GM23338 (cell line): ENCODE measurements around the gene GDPD5. TPM values are rescaled to one million over a fixed set of nuclear protein-coding genes. Genes with fewer than 3 reads are reported as not detected.

Experiments used
- ATAC-seq: fragments of 200-7000 bp; cut with Tn5 transposase; 3 replicates; pipeline ENCODE4 v1.9.1; 2020
- DNase-seq: peaks from one replicate; pipeline ENCODE4 v3.0.0-alpha.2; 2015; ENCODE audit warnings: low spot score
- H2AFZ ChIP-seq: fragments of 200-600 bp; sonication (generic); 2 replicates; pipeline ENCODE4 v1.8.0; 2016; ENCODE audit warnings: antibody characterized with exemption, mild to moderate bottlenecking, moderate library complexity
- H3F3A ChIP-seq: fragments of 200-600 bp; sonication (generic); replicated peaks from 2 replicates; pipeline ENCODE4 v1.8.0; 2017; ENCODE audit warnings: antibody characterized with exemption, mixed run types, low read depth
- H3K27ac ChIP-seq: fragments of 200-600 bp; sonication (generic); 2 replicates; pipeline ENCODE4 v1.6.1; 2016; ENCODE audit warnings: low read depth
- H3K27me3 ChIP-seq: fragments of 200-600 bp; sonication (generic); 2 replicates; pipeline ENCODE4 v1.8.0; 2016; ENCODE audit warnings: mild to moderate bottlenecking, mixed run types, moderate library complexity; ENCODE audit not compliant: insufficient read depth
- H3K36me3 ChIP-seq: fragments of 200-600 bp; sonication (generic); 2 replicates; pipeline ENCODE4 v1.8.0; 2016; ENCODE audit warnings: mild to moderate bottlenecking; ENCODE audit not compliant: insufficient read depth
- H3K4me1 ChIP-seq: fragments of 200-600 bp; sonication (generic); 2 replicates; pipeline ENCODE4 v1.8.0; 2016; ENCODE audit warnings: mild to moderate bottlenecking, moderate library complexity; ENCODE audit not compliant: insufficient read depth
- H3K4me2 ChIP-seq: fragments of 200-600 bp; sonication (generic); 2 replicates; pipeline ENCODE4 v1.7.1; 2017; ENCODE audit warnings: mixed run types
- H3K4me3 ChIP-seq: fragments of 200-600 bp; sonication (generic); 2 replicates; pipeline ENCODE4 v1.6.1; 2016; ENCODE audit warnings: mixed run types
- H3K79me2 ChIP-seq: fragments of 200-600 bp; sonication (generic); replicated peaks from 2 replicates; pipeline ENCODE4 v1.8.0; 2017; ENCODE audit warnings: mild to moderate bottlenecking; ENCODE audit not compliant: insufficient read depth
- H3K9me2 ChIP-seq: fragments of 200-600 bp; sonication (generic); 2 replicates; pipeline ENCODE4 v1.8.0; 2017; ENCODE audit not compliant: insufficient read depth
- H4K20me1 ChIP-seq: fragments of 200-600 bp; sonication (generic); replicated peaks from 2 replicates; pipeline ENCODE4 v1.8.0; 2017; ENCODE audit warnings: mild to moderate bottlenecking; ENCODE audit not compliant: insufficient read depth
- H3K27ac Mint-ChIP-seq: 2 replicates; pipeline ENCODE4 v1.8.0; 2020; ENCODE audit warnings: inconsistent platforms, mild to moderate bottlenecking, moderate library complexity, mixed read lengths
- H3K27me3 Mint-ChIP-seq: 3 replicates; pipeline ENCODE4 v1.8.0; 2022; ENCODE audit warnings: low read depth, mild to moderate bottlenecking, moderate library complexity, mixed read lengths, inconsistent platforms; ENCODE audit not compliant: insufficient read depth, poor library complexity
- H3K36me3 Mint-ChIP-seq: 3 replicates; pipeline ENCODE4 v1.8.0; 2021; ENCODE audit warnings: low read depth, mild to moderate bottlenecking, inconsistent platforms, moderate library complexity, mixed read lengths
- H3K4me1 Mint-ChIP-seq: 3 replicates; pipeline ENCODE4 v1.8.0; 2020; ENCODE audit warnings: mild to moderate bottlenecking, inconsistent platforms, mixed read lengths
- H3K4me3 Mint-ChIP-seq: 3 replicates; pipeline ENCODE4 v1.8.0; 2021; ENCODE audit warnings: moderate library complexity, mild to moderate bottlenecking, inconsistent platforms, mixed read lengths
- H3K9me3 Mint-ChIP-seq: 3 replicates; pipeline ENCODE4 v1.8.0; 2020; ENCODE audit warnings: moderate library complexity, mild to moderate bottlenecking, inconsistent platforms, mixed read lengths
- CREB1 ChIP-seq: fragments of 250-450 bp; sonication (Bioruptor Pico); IDR thresholded peaks from 2 replicates; pipeline ENCODE4 v1.5.0; 2020; ENCODE audit warnings: low read depth, mild to moderate bottlenecking, moderate library complexity
- CTCF ChIP-seq, 2 experiments: fragments of 200-600 bp in 1 of 2; sonication (generic) in 1 of 2; conservative IDR thresholded peaks; 2 replicates each; pipeline versions ENCODE4 v1.5.1 to v1.6.1; 2016 to 2017; ENCODE audit warnings: antibody characterized with exemption in 2 of 2, low read depth in 2 of 2, mild to moderate bottlenecking in 2 of 2, moderate library complexity in 1 of 2
- EZH2 ChIP-seq: fragments of 200-600 bp; sonication (generic); IDR thresholded peaks from one replicate; pipeline ENCODE4 v1.8.0; 2017; ENCODE audit warnings: antibody characterized with exemption, mild to moderate bottlenecking, low read depth; ENCODE audit not compliant: unreplicated experiment
- EZH2phosphoT487 ChIP-seq: fragments of 200-600 bp; sonication (generic); IDR thresholded peaks from one replicate; pipeline ENCODE4 v1.8.1; 2018; ENCODE audit warnings: antibody characterized with exemption; ENCODE audit not compliant: unreplicated experiment
- JUNB ChIP-seq: IDR thresholded peaks from one replicate; pipeline ENCODE4 v1.6.1; 2016; ENCODE audit warnings: antibody characterized with exemption; ENCODE audit not compliant: unreplicated experiment
- NANOG ChIP-seq: IDR thresholded peaks from 2 replicates; pipeline ENCODE4 v1.6.1; 2016; ENCODE audit warnings: antibody characterized with exemption, borderline replicate concordance
- POLR2AphosphoS5 ChIP-seq: IDR thresholded peaks from 2 replicates; pipeline ENCODE4 v1.6.1; 2016; ENCODE audit warnings: antibody characterized with exemption, low read depth
- STAT1 ChIP-seq: IDR thresholded peaks from one replicate; pipeline ENCODE4 v1.6.1; 2016; ENCODE audit warnings: antibody characterized with exemption; ENCODE audit not compliant: unreplicated experiment
- ZNF114 ChIP-seq: fragments of 250-450 bp; sonication (Bioruptor Pico); IDR thresholded peaks from 2 replicates; pipeline ENCODE4 v1.5.0; 2020; ENCODE audit warnings: mild to moderate bottlenecking, moderate library complexity
- ZNF331 ChIP-seq: fragments of 250-450 bp; sonication (Bioruptor Pico); IDR thresholded peaks from 2 replicates; pipeline ENCODE4 v1.5.0; 2020; ENCODE audit warnings: low read depth, mild to moderate bottlenecking, moderate library complexity
- ZNF462 ChIP-seq: fragments of 250-450 bp; sonication (Bioruptor Pico); IDR thresholded peaks from 2 replicates; pipeline ENCODE4 v1.5.0; 2020; ENCODE audit warnings: mild to moderate bottlenecking, moderate library complexity
- polyA plus RNA-seq: library from polyadenylated mRNA; unstranded; fragments of >200 nt; fragmentation: Nextera tagmentation; extraction: Ambion mirVana; gene quantifications from 2 replicates; pipeline ENCODE4 v1.2.1, GENCODE V29; 2016
- total RNA-seq: library from RNA; depleted of rRNA; stranded (reverse); fragments of >200 nt; shearing (Covaris generic); gene quantifications from 2 replicates; pipeline ENCODE4 v1.2.3, GENCODE V29; 2014
- TF ChIP-seq, protein P1 (sequence below): IDR thresholded peaks from one replicate; pipeline ENCODE4 v1.6.1; 2018; ENCODE audit warnings: antibody characterized with exemption; ENCODE audit not compliant: unreplicated experiment
- TF ChIP-seq, protein P2 (sequence below): IDR thresholded peaks from 2 replicates; pipeline ENCODE4 v1.6.1; 2016; ENCODE audit warnings: antibody characterized with exemption

The GDPD5 gene
- total and polyA plus RNA-seq, 2 experiments from 2014 or later, result 1.6 to 4.9 TPM

GRCh38 chr11:75485742-75486141 lies 40.0 kb downstream of the GDPD5 start:
- peaks cover 12% of the 10 kb centered on the region for H3K27me3 Mint-ChIP-seq
- H2AFZ ChIP-seq, result no peak overlapping the region
- H3K79me2 ChIP-seq, result no peaks in the 10 kb centered on the region
- no peaks in the 10 kb centered on the region for H3K9me2 ChIP-seq
- H3K36me3 Mint-ChIP-seq, result no peaks in the 10 kb centered on the region
- DNase-seq, result no peak
- H3K27me3 ChIP-seq, result no peaks in the 10 kb centered on the region
- H3K4me3 ChIP-seq, result no peak overlapping the region
- no peak overlapping the region for H3K27ac Mint-ChIP-seq
- H3K27ac ChIP-seq, result no peak overlapping the region
- H3K4me3 Mint-ChIP-seq, result no peak overlapping the region
- H4K20me1 ChIP-seq, result no peaks in the 10 kb centered on the region
- no peaks in the 10 kb centered on the region for H3F3A ChIP-seq
- no peaks in the 10 kb centered on the region for H3K36me3 ChIP-seq
- TF ChIP-seq CREB1 (CRISPR knock-in tag), result no peak
- TF ChIP-seq JUNB, result no peak
- TF ChIP-seq ZNF331 (CRISPR knock-in tag), result no peak
- TF ChIP-seq, protein P1, sequence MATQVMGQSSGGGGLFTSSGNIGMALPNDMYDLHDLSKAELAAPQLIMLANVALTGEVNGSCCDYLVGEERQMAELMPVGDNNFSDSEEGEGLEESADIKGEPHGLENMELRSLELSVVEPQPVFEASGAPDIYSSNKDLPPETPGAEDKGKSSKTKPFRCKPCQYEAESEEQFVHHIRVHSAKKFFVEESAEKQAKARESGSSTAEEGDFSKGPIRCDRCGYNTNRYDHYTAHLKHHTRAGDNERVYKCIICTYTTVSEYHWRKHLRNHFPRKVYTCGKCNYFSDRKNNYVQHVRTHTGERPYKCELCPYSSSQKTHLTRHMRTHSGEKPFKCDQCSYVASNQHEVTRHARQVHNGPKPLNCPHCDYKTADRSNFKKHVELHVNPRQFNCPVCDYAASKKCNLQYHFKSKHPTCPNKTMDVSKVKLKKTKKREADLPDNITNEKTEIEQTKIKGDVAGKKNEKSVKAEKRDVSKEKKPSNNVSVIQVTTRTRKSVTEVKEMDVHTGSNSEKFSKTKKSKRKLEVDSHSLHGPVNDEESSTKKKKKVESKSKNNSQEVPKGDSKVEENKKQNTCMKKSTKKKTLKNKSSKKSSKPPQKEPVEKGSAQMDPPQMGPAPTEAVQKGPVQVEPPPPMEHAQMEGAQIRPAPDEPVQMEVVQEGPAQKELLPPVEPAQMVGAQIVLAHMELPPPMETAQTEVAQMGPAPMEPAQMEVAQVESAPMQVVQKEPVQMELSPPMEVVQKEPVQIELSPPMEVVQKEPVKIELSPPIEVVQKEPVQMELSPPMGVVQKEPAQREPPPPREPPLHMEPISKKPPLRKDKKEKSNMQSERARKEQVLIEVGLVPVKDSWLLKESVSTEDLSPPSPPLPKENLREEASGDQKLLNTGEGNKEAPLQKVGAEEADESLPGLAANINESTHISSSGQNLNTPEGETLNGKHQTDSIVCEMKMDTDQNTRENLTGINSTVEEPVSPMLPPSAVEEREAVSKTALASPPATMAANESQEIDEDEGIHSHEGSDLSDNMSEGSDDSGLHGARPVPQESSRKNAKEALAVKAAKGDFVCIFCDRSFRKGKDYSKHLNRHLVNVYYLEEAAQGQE, result no peak
- TF ChIP-seq POLR2AphosphoS5, result no peak
- TF ChIP-seq, protein P2, sequence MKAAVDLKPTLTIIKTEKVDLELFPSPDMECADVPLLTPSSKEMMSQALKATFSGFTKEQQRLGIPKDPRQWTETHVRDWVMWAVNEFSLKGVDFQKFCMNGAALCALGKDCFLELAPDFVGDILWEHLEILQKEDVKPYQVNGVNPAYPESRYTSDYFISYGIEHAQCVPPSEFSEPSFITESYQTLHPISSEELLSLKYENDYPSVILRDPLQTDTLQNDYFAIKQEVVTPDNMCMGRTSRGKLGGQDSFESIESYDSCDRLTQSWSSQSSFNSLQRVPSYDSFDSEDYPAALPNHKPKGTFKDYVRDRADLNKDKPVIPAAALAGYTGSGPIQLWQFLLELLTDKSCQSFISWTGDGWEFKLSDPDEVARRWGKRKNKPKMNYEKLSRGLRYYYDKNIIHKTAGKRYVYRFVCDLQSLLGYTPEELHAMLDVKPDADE, result no peak
- no peak for TF ChIP-seq EZH2
- TF ChIP-seq EZH2phosphoT487, result no peak
- no peak for TF ChIP-seq NANOG
- no peak for TF ChIP-seq STAT1
- no peak for TF ChIP-seq CTCF (conservative IDR thresholded peaks at IDR 0.05; ENCODE audit: low read depth in 2 of 2)
- no peak for TF ChIP-seq ZNF462 (CRISPR knock-in tag)
- no peak for TF ChIP-seq ZNF114 (CRISPR knock-in tag)
- peaks cover 1% of the 10 kb centered on the region for H3K4me1 ChIP-seq
- no peak for ATAC-seq
- H3K9me3 Mint-ChIP-seq, result no peaks in the 10 kb centered on the region
- peaks cover 10% of the 10 kb centered on the region for H3K4me1 Mint-ChIP-seq
- no peak overlapping the region for H3K4me2 ChIP-seq
